GM21825 (cell line): ENCODE data around the gene ST3GAL3.

ENCODE experiments used
- ATAC-seq: cut with Tn5 transposase; IDR thresholded peaks from one replicate; pipeline ENCODE4 v1.9.1; 2021; ENCODE audit warnings: mild to moderate bottlenecking, moderate library complexity; ENCODE audit not compliant: unreplicated experiment

Gene ST3GAL3

GRCh38 chr1:43707190-43708001 lies at the start of gene ST3GAL3:
TSS of gene ST3GAL3 (plus strand) at chr1:43707536. CDS start at chr1:43736263, 28,727 bp downstream.
- ATAC-seq = peak; percentile 85

DNA sequence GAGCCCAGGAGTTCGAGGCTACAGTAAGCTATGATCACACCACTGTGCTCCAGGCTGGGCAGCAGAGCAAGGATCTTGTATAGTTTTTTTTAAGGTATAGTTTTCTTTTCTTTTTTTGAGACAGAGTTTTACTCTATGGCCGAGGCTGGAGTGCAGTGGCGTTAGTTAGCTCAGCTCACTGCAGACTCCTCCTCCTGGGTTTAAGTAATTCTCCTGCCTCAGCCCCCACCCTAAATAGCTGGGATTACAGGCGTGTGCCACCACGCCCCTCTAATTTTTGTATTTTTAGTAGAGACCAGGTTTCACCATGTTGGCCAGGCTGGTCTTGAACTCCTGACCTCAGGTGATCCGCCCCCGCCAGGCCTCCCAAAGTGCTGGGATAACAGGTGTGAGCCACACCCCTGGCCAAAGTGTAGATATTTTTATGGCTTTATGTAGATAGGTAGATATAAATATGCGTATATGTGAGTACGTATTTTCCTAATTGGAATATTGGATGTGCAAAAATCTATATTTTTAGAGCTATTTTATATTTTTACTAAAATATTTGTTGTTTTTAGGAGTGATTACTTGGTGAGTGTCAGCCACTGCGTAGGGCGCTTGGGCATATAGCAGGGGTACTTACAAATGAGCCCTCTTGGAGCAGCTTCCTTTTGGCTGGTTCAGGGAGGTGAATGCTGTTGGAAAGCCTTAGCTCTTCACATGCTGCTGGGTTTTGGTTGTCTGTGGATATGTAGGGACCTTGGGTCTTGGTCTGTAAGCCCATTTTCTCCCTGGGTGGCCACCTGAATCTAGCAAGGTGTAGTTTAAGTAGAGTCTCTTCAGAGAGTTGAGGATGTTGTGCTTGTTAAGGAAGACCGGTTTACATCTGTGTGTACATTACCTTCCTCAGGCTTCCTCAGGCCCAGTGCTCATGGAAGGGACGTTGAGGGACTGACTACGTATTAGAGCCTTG lies 47.8 kb upstream of the ST3GAL3 start:
- no peak for ATAC-seq

DNA sequence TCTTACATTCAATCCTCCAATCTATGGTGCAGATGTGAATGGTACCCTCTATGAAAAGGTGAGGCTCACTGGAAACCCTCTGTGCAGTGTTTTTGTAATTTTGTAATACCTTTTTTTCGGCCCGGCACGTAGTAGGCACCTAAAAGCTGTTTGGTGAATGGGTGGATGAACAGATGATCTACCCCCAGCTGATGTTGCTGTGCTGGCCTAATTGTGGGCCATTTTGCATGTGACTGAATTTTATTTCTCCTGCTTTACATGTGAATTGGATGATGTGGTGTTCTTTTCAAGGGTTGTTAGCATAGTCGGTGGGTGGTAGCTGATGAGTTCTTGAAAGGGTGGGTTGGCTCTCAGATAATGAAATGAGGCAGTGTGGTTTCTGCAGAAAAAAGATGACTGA lies 47.0 kb upstream of the ST3GAL3 start:
- ATAC-seq = no peak

- ATAC-seq = no peak
Measured at GRCh38 chr1:43664369-43664768, 43.0 kb upstream of the ST3GAL3 start.

- ATAC-seq = no peak
Measured at GRCh38 chr1:43666608-43667007, 40.7 kb upstream of the ST3GAL3 start.

DNA sequence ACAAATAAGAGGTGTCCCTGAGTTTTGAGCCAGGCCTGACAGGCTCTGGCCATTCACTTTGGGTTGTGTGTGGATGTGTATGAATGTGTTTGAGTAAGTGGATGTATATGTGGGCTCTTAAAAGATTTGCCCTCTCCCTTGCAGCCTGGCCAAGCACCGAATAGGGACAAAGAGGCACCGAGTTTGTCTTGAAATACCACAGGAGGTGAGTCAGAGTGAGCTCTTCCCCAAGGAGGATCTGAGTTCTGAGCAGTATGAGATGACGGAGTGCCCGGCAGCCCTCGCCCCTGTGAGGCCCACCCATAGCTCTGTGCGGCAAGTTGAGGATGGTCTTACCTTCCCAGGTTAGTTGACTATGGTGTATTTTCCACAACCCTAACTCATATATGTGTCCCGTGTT lies 38.4 kb upstream of the ST3GAL3 start:
- ATAC-seq = no peak

- no peak for ATAC-seq
Measured at GRCh38 chr1:43669878-43670277, 37.5 kb upstream of the ST3GAL3 start.

DNA sequence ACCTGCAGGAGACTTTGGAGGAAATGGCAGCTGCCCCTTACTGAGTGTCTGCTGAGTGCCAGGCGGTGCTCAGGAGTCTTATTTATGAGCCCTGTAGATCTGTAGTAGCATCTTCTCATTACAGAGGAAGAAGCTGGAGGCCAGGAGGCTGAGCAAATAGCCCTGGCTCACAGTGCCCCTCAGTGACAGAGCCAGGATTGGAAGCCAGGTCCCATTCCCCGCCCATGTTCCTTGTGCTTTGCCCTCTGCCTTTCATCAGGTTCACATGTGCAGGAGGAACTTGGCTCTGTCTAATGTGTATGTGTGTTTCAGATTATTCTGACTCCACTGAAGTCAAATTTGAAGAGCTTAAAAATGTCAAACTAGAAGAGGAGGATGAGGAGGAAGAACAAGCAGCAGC lies 36.1 kb upstream of the ST3GAL3 start:
- ATAC-seq = no peak

GRCh38 chr1:43671626-43672330 lies 35.6 kb upstream of the ST3GAL3 start:
- ATAC-seq = no peak

DNA sequence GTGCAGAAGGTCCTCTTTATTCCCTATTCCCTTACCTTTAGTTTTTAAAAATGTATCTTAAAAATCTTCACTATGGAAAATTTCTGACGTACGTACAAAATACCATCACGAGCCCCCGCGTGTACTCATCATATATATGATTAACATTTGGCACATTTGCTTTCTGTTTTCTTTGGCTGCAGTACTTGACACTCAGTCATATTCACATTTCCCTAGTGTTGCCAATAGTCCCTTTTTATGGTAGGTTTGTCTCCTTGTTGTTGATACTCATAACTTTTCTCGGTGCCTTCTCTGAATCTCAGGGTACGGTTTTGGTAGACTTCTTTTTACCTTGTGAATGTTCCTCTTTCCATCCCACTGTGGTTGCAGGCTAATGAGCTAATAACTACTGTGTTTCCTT lies 34.1 kb upstream of the ST3GAL3 start:
- ATAC-seq = no peak

GRCh38 chr1:43678940-43679339 lies 28.4 kb upstream of the ST3GAL3 start:
- ATAC-seq = no peak

DNA sequence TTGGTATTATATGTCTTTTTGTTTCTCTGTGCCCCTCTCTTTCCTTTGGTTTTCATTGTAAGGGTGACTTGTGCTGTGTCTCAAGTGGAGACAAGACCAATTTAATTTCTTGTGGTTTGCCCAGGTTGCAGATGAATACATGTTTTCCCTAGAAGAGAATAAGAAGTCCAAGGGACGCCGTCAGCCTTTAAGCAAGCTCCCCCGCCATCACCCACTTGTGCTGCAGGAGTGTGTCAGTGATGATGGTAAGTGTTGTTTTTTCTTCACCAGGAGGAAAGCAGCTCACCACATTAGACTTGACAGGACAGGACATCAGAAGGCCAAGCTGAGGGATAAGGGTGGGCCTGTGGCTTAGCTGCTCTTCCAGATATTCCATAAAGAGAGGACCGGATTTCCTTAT lies 23.8 kb upstream of the ST3GAL3 start:
- ATAC-seq = no peak

GRCh38 chr1:43686801-43687200 lies 20.5 kb upstream of the ST3GAL3 start:
- no peak for ATAC-seq

- ATAC-seq = no peak
Measured at GRCh38 chr1:43687301-43688108, 19.8 kb upstream of the ST3GAL3 start.

DNA sequence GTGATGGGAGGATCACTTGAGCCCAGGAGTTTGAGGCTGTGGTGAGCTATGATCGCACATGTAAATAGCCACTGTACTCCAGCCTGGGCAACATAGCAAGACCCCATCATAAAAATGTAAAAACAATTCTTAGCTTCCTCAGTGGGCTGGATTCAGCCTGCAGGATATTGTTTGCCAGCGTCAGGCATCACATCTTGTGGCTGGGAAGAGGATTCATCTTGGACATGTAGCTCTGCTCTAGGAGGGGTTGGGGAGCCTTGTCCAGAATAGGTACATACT lies 19.3 kb upstream of the ST3GAL3 start:
- ATAC-seq = no peak

DNA sequence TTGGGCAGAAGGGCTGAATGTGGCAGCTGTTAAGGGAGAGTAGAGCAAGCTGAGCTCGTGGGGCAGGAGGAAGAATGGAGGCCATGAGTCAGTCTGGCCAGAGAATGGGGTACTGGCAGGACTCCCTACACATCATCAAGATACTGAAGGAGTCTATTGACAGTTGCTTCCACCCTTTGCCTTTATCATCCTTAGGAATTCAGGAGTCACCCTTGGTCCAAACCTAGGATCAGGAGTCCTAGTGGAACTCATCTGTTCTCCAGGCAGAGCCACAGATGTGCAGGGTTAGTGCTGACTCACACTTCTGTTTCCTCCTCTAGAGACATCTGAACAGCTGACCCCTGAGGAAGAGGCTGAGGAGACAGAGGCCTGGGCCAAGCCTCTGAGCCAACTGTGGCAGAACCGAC lies 18.7 kb upstream of the ST3GAL3 start:
- ATAC-seq = no peak

DNA sequence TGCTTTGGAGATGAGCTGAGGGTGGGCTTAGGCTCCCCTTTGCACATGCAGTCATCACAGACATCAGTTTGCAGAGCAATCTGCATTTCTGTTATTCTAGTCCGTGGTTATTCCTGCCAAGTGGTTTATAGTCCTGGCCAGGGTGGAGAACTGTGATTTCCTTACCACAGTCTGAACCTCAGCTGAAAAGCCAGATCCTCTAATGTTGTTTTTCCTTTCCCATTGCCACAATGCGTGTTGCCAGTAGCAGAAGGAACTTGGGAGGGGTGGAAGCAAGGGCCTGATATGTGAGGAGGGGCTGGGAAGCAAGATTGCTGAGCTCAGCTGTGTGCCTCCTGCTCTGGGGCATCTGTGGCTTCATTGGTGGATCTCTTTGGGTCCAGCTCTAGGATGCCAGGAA lies 18.0 kb upstream of the ST3GAL3 start:
- no peak for ATAC-seq

DNA sequence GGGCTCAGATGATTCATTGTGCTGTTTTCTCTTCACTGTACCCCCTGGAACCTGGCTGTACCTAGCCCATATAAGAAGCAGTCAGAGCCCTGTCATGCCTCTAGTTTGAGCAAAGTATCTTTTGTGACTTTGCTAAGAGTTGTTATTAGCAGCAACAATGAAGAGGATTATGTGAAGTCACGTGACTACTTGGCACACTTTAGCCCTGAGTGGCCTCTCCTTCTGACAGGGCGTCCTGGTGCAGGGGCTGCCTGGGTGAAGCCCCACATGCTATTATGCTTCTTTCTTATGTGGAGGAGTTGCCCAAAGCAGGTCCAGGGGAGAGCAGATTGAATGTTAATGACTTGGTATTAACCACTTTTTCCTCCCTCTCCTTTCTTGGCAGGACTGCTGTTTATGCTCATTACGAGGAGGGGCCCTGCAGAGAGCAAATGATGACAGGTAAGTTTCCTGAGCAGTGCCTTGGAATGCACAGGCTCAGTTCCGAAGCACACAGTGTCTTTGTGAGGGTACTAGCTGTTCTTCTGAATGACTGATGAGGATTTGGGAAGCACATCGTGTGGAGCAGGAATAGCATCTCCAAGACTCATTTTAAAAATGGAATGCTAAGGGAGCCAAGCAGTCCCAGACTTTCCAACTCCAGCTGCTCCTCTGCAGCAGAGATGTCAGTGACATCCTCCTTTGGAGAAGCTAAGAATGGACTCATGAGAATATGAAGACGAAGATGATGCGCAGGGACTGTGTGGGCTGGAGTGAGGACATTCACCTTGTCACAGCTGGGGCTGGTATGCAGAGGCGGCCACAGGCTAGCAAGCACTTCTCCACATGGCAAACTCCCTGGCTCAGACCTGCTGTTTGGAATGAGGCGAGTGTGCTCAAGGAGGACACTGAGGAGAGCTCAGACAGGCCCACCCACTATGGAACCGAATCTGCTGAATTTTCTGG lies 15.2 kb upstream of the ST3GAL3 start:
- ATAC-seq = no peak

GRCh38 chr1:43693371-43693770 lies 14.0 kb upstream of the ST3GAL3 start:
- no peak for ATAC-seq

- ATAC-seq = no peak
Measured at GRCh38 chr1:43699281-43699680, 8.1 kb upstream of the ST3GAL3 start.
